Spleen (tissue), 7 donors: Measurements from ENCODE around the gene PLS1.

Source experiments
- POLR2A ChIP-seq, 3 donors: fragments of 450-650 bp; IDR thresholded peaks; one replicate each; pipeline ENCODE4 v1.5.1; 2017; ENCODE audit warnings: antibody characterized with exemption in 3 of 3, mild to moderate bottlenecking in 1 of 3
- POLR2AphosphoS5 ChIP-seq, 3 donors: sonication (generic); formaldehyde crosslinking; IDR thresholded peaks; one replicate each; pipeline ENCODE4 v1.5.1; 2017; ENCODE audit warnings: antibody characterized with exemption in 3 of 3
- TF ChIP-seq, protein P1 (sequence below), 11 experiments: fragments of 200-600 bp in 7 of 11; fragments of 450-650 bp in 4 of 11; sonication (generic) in 4 of 11; IDR thresholded peaks in 8 of 11; conservative IDR thresholded peaks in 3 of 11; 1 replicate in 7 of 11; 2 replicates in 4 of 11; pipeline versions ENCODE4 v1.4.0 to v1.8.0; 2016 to 2021; ENCODE audit warnings: antibody characterized with exemption in 11 of 11, inconsistent platforms in 4 of 11, mild to moderate bottlenecking in 1 of 11
- donor health status: DM: no; HTN: no; CAD: no; lungs with moderate emphysema.
- donor health status: DM: no; HTN: no; CAD: no.
- donor health status: DM: no; HTN: no; CAD: no.

DNA sequence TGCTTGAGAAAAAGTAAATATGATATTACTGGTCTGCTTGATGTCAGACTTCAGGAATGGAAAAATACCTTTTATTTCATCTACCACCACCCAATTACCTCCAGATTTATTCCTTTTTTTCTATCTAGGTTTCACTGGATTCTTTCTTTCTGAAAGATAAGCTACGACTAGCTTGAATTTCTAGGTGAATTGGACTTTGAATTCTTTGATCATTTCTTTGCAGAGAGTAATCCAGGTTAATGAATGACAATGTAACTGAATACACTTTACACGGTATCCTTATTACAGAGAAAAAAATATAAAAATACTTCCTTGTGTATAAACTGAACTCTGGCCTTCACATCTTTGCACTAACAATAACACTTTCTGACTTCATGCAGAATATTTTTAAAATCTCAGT is 68.1 kb downstream of the PLS1 start:
- TF ChIP-seq, protein P1, sequence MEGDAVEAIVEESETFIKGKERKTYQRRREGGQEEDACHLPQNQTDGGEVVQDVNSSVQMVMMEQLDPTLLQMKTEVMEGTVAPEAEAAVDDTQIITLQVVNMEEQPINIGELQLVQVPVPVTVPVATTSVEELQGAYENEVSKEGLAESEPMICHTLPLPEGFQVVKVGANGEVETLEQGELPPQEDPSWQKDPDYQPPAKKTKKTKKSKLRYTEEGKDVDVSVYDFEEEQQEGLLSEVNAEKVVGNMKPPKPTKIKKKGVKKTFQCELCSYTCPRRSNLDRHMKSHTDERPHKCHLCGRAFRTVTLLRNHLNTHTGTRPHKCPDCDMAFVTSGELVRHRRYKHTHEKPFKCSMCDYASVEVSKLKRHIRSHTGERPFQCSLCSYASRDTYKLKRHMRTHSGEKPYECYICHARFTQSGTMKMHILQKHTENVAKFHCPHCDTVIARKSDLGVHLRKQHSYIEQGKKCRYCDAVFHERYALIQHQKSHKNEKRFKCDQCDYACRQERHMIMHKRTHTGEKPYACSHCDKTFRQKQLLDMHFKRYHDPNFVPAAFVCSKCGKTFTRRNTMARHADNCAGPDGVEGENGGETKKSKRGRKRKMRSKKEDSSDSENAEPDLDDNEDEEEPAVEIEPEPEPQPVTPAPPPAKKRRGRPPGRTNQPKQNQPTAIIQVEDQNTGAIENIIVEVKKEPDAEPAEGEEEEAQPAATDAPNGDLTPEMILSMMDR (IDR thresholded peaks at IDR 0.05 in 8 of 11, conservative IDR thresholded peaks at IDR 0.05 in 3 of 11), result no peak
- no peak for TF ChIP-seq POLR2A (IDR thresholded peaks at IDR 0.05)
- no peak for TF ChIP-seq POLR2AphosphoS5 (IDR thresholded peaks at IDR 0.05)
